CD4-positive, alpha-beta T cell (primary cell): ENCODE data around the gene CELF4. TPM values are rescaled to one million over a fixed set of nuclear protein-coding genes. Genes with fewer than 3 reads are reported as not detected.

Experiments used
- ATAC-seq: fragments of 200-7000 bp; cut with Tn5 transposase; one replicate; pipeline ENCODE4 v1.10.0; 2022; ENCODE audit warnings: mild to moderate bottlenecking; ENCODE audit not compliant: poor library complexity
- CTCF ChIA-PET: fragments of 350-600 bp; sonication (Branson Sonifier 250); formaldehyde crosslinking; loops from one replicate; lab custom pipeline; 2021; ENCODE audit warnings: antibody characterized with exemption, inconsistent platforms; lab: Charles Lee
- POLR2A ChIA-PET: fragments of 350-600 bp; sonication (Branson Sonifier 250); formaldehyde crosslinking; loops from one replicate; lab custom pipeline; 2021; ENCODE audit warnings: antibody characterized with exemption, inconsistent platforms; lab: Charles Lee
- DNase-seq, 14 experiments: peaks; one replicate each; pipeline ENCODE4 v3.0.0-alpha.2; 2013 to 2020; ENCODE audit warnings: mixed read lengths in 2 of 14
- H3K27ac ChIP-seq, 2 donors: one replicate each; pipeline versions ENCODE4 v1.5.1 to v1.7.0; 2013; ENCODE audit warnings: low read length in 2 of 2, low read depth in 1 of 2, mild to moderate bottlenecking in 1 of 2
- H3K27me3 ChIP-seq, 2 experiments: 1 replicate in 1 of 2; 2 replicates in 1 of 2; pipeline versions ENCODE4 v1.6.1 to v1.7.0; 2013; ENCODE audit warnings: low read length in 2 of 2, control low read depth in 1 of 2, mild to moderate bottlenecking in 1 of 2, moderate library complexity in 1 of 2; ENCODE audit not compliant: insufficient read depth in 2 of 2, control insufficient read depth in 1 of 2
- H3K36me3 ChIP-seq: one replicate; pipeline ENCODE4 v1.6.1; 2013; ENCODE audit warnings: low read length, control low read depth; ENCODE audit not compliant: insufficient read depth
- H3K4me1 ChIP-seq: one replicate; pipeline ENCODE4 v1.6.1; 2013; ENCODE audit warnings: low read length, control low read depth; ENCODE audit not compliant: insufficient read depth
- H3K4me3 ChIP-seq: one replicate; pipeline ENCODE4 v1.5.1; 2013; ENCODE audit warnings: mild to moderate bottlenecking, low read length, moderate library complexity
- H3K9me3 ChIP-seq, 2 experiments: 1 replicate in 1 of 2; 2 replicates in 1 of 2; pipeline versions ENCODE4 v1.6.1 to v1.7.0; 2013; ENCODE audit warnings: low read length in 2 of 2, mild to moderate bottlenecking in 2 of 2, control low read depth in 1 of 2, moderate library complexity in 1 of 2; ENCODE audit not compliant: control insufficient read depth in 1 of 2, insufficient read depth in 1 of 2
- H3K27ac Mint-ChIP-seq: one replicate; pipeline ENCODE4 v1.8.0; 2020; ENCODE audit warnings: mixed read lengths
- H3K27me3 Mint-ChIP-seq: one replicate; pipeline ENCODE4 v1.8.0; 2021; ENCODE audit warnings: mixed read lengths
- H3K36me3 Mint-ChIP-seq: one replicate; pipeline ENCODE4 v1.8.0; 2021; ENCODE audit warnings: low read depth, mixed read lengths
- H3K4me1 Mint-ChIP-seq: one replicate; pipeline ENCODE4 v1.8.0; 2021; ENCODE audit warnings: low read depth, mixed read lengths
- H3K4me3 Mint-ChIP-seq: one replicate; pipeline ENCODE4 v1.8.0; 2020; ENCODE audit warnings: mild to moderate bottlenecking, mixed read lengths
- H3K9me3 Mint-ChIP-seq: one replicate; pipeline ENCODE4 v1.8.0; 2020; ENCODE audit warnings: mixed read lengths
- CTCF ChIP-seq: fragments of 200-600 bp; IDR thresholded peaks from one replicate; pipeline ENCODE4 v1.8.0; 2022; ENCODE audit warnings: antibody characterized with exemption, mild to moderate bottlenecking
- intact Hi-C, 2 experiments: fragments of 100-400 bp; cut with DNase I in 1 of 2; cut with micrococcal nuclease in 1 of 2; formaldehyde crosslinking; loops; one replicate each; pipeline versions ENCODE4 v1.15.1 to v1.9.0; 2023 to 2025; cut with DNase I, micrococcal nuclease
- total RNA-seq, 174 experiments: library from RNA in 2 of 174; stranded (reverse) in 2 of 174; gene quantifications; one replicate each; pipeline ENCODE4 v1.2.3 and lab custom pipeline; 2021 to 2026

CELF4 gene
- total RNA-seq, 2 experiments from 2014 or later, result not detected

- Histone ChIP-seq H3K36me3 (no peaks in the 10 kb centered on the region), H3K27me3 (peaks cover 23 to 25% of the 10 kb centered on the region in 2 experiments), H3K9me3 (peaks cover 0 to 21% of the 10 kb centered on the region in 2 experiments), H3K4me3 (no peak overlapping the region), H3K27ac (no peak overlapping the region), H3K4me1 (peaks cover 2% of the 10 kb centered on the region)
- ChIA-PET CTCF (no interaction called here), POLR2A (no interaction called here)
- no peak overlapping the region for H3K27ac Mint-ChIP-seq
- no peaks in the 10 kb centered on the region for H3K4me1 Mint-ChIP-seq
- no peaks in the 10 kb centered on the region for H3K36me3 Mint-ChIP-seq
- DNase-seq (no peak), ATAC-seq (no peak)
- peaks cover 54% of the 10 kb centered on the region for H3K27me3 Mint-ChIP-seq
- TF ChIP-seq CTCF, result no peak
- intact Hi-C loops, result no loop called here
- H3K9me3 Mint-ChIP-seq, result no peaks in the 10 kb centered on the region
- no peak overlapping the region for H3K4me3 Mint-ChIP-seq
Measured at GRCh38 chr18:37481491-37481890, 84.1 kb downstream of the CELF4 start.

DNA sequence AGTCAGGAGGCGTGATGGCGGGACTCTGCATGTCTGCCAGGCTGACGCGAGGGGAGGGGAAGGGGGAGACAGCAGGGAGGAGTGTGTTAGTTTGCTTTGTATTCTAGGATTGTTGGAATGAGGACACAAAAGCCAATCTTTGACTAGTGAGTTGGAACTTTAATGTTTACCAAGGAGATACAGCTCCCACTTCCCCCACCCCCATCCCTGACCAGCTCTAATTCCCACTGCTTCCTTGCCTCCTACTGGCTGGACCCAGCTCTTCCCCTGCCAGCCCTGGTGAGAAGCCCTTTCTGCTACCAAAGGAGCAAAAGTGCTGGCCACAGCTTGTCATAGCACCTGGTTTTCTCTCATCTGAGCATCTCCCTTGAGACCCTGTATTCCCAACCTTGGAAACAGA is 84.5 kb downstream of the CELF4 start:
- Mint-ChIP-seq H3K27me3 (peaks cover 49% of the 10 kb centered on the region), H3K4me1 (no peaks in the 10 kb centered on the region), H3K36me3 (no peaks in the 10 kb centered on the region), H3K4me3 (no peak overlapping the region), H3K9me3 (no peaks in the 10 kb centered on the region), H3K27ac (no peak overlapping the region)
- no peaks in the 10 kb centered on the region for H3K36me3 ChIP-seq
- H3K9me3 ChIP-seq, result peaks cover 0 to 21% of the 10 kb centered on the region in 2 experiments
- H3K27ac ChIP-seq, result no peak overlapping the region
- peaks cover 2% of the 10 kb centered on the region for H3K4me1 ChIP-seq
- H3K4me3 ChIP-seq, result no peak overlapping the region
- no peak for DNase-seq
- POLR2A ChIA-PET, result no interaction called here
- H3K27me3 ChIP-seq, result peaks cover 20 to 21% of the 10 kb centered on the region in 2 experiments
- intact Hi-C loops, result no loop called here
- TF ChIP-seq CTCF, result no peak
- CTCF ChIA-PET, result no interaction called here
- no peak for ATAC-seq

- H3K9me3 ChIP-seq, result peaks cover 0 to 21% of the 10 kb centered on the region in 2 experiments
- Mint-ChIP-seq H3K4me3 (no peak overlapping the region), H3K27ac (no peak overlapping the region), H3K36me3 (no peaks in the 10 kb centered on the region), H3K9me3 (no peaks in the 10 kb centered on the region), H3K4me1 (no peaks in the 10 kb centered on the region), H3K27me3 (peaks cover 17% of the 10 kb centered on the region)
- no peak overlapping the region for H3K27ac ChIP-seq
- H3K4me1 ChIP-seq, result no peaks in the 10 kb centered on the region
- POLR2A ChIA-PET, result no interaction called here
- no peak overlapping the region for H3K4me3 ChIP-seq
- peaks cover 0 to 4% of the 10 kb centered on the region in 2 experiments for H3K27me3 ChIP-seq
- intact Hi-C loops, result no loop called here
- CTCF ChIA-PET, result no interaction called here
- ATAC-seq, result no peak
- TF ChIP-seq CTCF, result no peak
- H3K36me3 ChIP-seq, result no peaks in the 10 kb centered on the region
- no peak for DNase-seq
Measured at GRCh38 chr18:37476611-37477295, 88.8 kb downstream of the CELF4 start.
